KMS-11 (cell line): ENCODE measurements around the gene GNE.

Source experiments
- H2AFZ ChIP-seq: fragments of 200-600 bp; sonication (generic); 2 replicates; pipeline ENCODE4 v1.6.1; 2016; ENCODE audit warnings: antibody characterized with exemption, mixed run types, low read depth
- H3K27ac ChIP-seq: fragments of 200-600 bp; sonication (generic); 2 replicates; pipeline ENCODE4 v1.6.1; 2016; ENCODE audit warnings: mild to moderate bottlenecking, mixed run types
- H3K27me3 ChIP-seq: fragments of 200-600 bp; sonication (generic); 2 replicates; pipeline ENCODE4 v1.6.1; 2017; ENCODE audit warnings: mild to moderate bottlenecking, low read depth, mixed run types, moderate library complexity; ENCODE audit not compliant: insufficient read depth
- H3K36me3 ChIP-seq: fragments of 200-600 bp; sonication (generic); 2 replicates; pipeline ENCODE4 v1.6.1; 2017; ENCODE audit warnings: mild to moderate bottlenecking, mixed run types; ENCODE audit not compliant: insufficient read depth
- H3K4me1 ChIP-seq: fragments of 200-600 bp; sonication (generic); 2 replicates; pipeline ENCODE4 v1.6.1; 2016; ENCODE audit warnings: mild to moderate bottlenecking, low read depth, mixed run types; ENCODE audit not compliant: poor library complexity, severe bottlenecking
- H3K4me2 ChIP-seq: fragments of 200-600 bp; sonication (generic); 2 replicates; pipeline ENCODE4 v1.7.0; 2016; ENCODE audit warnings: mild to moderate bottlenecking, mixed run types
- H3K4me3 ChIP-seq: fragments of 200-600 bp; sonication (generic); IDR thresholded peaks from 2 replicates; pipeline ENCODE4 v1.6.1; 2017; ENCODE audit warnings: low read depth, low read length, mixed read lengths; ENCODE audit not compliant: insufficient read depth
- H3K79me2 ChIP-seq: fragments of 200-600 bp; sonication (generic); 2 replicates; pipeline ENCODE4 v1.6.1; 2016; ENCODE audit warnings: low read depth, mixed run types; ENCODE audit not compliant: insufficient read depth
- H3K9ac ChIP-seq: fragments of 200-600 bp; sonication (generic); 2 replicates; pipeline ENCODE4 v1.6.1; 2016; ENCODE audit warnings: mild to moderate bottlenecking, mixed run types
- H4K20me1 ChIP-seq: fragments of 200-600 bp; sonication (generic); 2 replicates; pipeline ENCODE4 v1.6.1; 2016; ENCODE audit warnings: mild to moderate bottlenecking, mixed run types; ENCODE audit not compliant: insufficient read depth
- TF ChIP-seq, protein P1 (sequence below): fragments of 200-600 bp; sonication (generic); conservative IDR thresholded peaks from 2 replicates; pipeline ENCODE4 v1.6.1; 2017; ENCODE audit warnings: low read depth, mild to moderate bottlenecking, antibody characterized with exemption, low read length, moderate library complexity, mixed read lengths

GNE gene

DNA sequence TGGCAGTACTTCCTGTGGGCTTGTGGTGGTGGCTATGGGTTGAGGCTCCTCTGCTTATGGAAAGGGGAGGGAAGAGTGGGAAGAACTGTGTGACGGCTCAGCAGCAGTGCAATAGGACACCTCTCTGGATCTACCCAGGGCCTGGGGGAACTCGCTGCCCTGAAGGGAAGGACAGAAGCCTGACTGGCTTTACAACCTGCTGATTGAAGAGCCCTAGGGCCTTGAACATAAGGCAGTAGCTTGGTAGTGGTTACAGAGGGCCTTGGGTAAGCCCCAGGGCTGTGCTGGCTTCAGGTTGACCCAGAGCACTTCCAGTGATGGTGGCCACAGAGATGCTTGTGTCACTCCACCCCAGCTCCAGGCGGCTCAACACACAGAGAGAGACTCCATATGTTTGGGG lies 83.5 kb downstream of the GNE start:
- H3K4me2 ChIP-seq: no peak overlapping the region
- no peaks in the 10 kb centered on the region for H3K4me1 ChIP-seq
- no peak overlapping the region for H2AFZ ChIP-seq
- H3K27ac ChIP-seq: no peak overlapping the region
- no peaks in the 10 kb centered on the region for H3K36me3 ChIP-seq
- no peaks in the 10 kb centered on the region for H3K27me3 ChIP-seq
- no peaks in the 10 kb centered on the region for H3K79me2 ChIP-seq
- TF ChIP-seq, protein P1, sequence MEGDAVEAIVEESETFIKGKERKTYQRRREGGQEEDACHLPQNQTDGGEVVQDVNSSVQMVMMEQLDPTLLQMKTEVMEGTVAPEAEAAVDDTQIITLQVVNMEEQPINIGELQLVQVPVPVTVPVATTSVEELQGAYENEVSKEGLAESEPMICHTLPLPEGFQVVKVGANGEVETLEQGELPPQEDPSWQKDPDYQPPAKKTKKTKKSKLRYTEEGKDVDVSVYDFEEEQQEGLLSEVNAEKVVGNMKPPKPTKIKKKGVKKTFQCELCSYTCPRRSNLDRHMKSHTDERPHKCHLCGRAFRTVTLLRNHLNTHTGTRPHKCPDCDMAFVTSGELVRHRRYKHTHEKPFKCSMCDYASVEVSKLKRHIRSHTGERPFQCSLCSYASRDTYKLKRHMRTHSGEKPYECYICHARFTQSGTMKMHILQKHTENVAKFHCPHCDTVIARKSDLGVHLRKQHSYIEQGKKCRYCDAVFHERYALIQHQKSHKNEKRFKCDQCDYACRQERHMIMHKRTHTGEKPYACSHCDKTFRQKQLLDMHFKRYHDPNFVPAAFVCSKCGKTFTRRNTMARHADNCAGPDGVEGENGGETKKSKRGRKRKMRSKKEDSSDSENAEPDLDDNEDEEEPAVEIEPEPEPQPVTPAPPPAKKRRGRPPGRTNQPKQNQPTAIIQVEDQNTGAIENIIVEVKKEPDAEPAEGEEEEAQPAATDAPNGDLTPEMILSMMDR: no peak
- no peaks in the 10 kb centered on the region for H4K20me1 ChIP-seq
- no peak overlapping the region for H3K4me3 ChIP-seq
- H3K9ac ChIP-seq: no peak overlapping the region

DNA sequence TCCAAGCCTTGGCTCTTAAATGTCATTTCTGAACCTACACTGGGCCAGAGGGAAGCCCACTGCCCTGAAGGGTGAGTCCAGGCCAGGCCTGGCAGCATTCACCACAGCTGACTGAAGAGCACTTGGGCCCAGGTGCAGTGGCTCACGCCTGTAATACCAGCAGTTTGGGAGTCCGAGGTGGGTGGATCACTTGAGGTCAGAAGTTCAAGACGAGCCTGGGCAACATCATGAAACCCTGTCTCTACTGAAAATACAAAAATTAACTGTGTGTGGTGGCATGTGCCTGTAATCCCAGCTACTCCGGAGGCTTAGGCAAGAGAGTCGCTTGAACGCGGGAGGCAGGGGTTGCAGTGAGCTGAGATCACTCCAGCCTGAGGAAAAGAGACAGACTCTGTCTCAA lies 84.0 kb downstream of the GNE start:
- H3K36me3 ChIP-seq: no peaks in the 10 kb centered on the region
- H3K4me1 ChIP-seq: no peaks in the 10 kb centered on the region
- no peak overlapping the region for H3K9ac ChIP-seq
- H3K79me2 ChIP-seq: no peaks in the 10 kb centered on the region
- no peak overlapping the region for H3K4me2 ChIP-seq
- TF ChIP-seq, protein P1: no peak
- H3K27ac ChIP-seq: no peak overlapping the region
- no peak overlapping the region for H3K4me3 ChIP-seq
- no peaks in the 10 kb centered on the region for H4K20me1 ChIP-seq
- no peak overlapping the region for H2AFZ ChIP-seq
- H3K27me3 ChIP-seq: no peaks in the 10 kb centered on the region

DNA sequence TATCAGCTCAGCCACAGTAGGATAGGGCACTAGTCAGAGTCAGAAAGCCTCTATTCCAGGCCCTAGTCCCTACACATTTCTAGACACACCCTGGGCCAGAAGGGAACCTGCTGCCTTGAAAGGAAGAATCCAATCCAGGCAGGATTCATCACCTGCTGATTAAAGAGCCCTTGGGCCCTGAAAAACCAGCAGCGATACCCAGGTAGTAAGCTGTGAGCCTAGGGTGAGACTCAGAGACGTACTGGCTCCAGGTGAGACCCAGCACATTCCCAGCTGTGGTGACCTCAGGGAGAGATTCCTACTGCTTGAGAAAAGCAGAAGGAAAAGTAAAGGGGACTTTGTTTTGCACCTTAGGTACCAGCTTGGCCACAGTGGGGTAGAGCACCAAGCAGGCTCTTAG lies 84.4 kb downstream of the GNE start:
- H3K4me2 ChIP-seq: no peak overlapping the region
- no peak overlapping the region for H3K9ac ChIP-seq
- H3K4me1 ChIP-seq: no peaks in the 10 kb centered on the region
- no peak overlapping the region for H3K4me3 ChIP-seq
- H3K79me2 ChIP-seq: no peaks in the 10 kb centered on the region
- no peaks in the 10 kb centered on the region for H4K20me1 ChIP-seq
- no peak overlapping the region for H2AFZ ChIP-seq
- H3K36me3 ChIP-seq: no peaks in the 10 kb centered on the region
- no peak overlapping the region for H3K27ac ChIP-seq
- H3K27me3 ChIP-seq: no peaks in the 10 kb centered on the region
- TF ChIP-seq, protein P1: no peak

DNA sequence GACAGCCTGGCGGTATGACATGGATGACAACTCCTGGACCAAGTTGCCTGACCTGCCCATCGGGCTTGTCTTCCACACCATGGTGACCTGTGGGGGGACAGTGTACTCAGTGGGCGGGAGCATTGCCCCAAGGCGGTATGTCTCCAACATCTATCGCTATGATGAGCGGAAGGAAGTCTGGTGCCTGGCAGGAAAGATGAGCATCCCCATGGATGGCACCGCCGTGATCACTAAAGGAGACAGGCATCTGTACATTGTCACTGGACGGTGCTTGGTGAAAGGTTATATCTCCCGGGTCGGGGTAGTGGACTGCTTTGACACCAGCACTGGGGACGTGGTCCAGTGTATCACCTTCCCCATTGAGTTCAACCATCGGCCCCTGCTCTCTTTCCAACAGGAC lies 87.7 kb downstream of the GNE start:
- Histone ChIP-seq H3K4me2 (no peak overlapping the region), H3K4me1 (no peaks in the 10 kb centered on the region), H3K4me3 (no peak overlapping the region), H3K36me3 (no peaks in the 10 kb centered on the region), H4K20me1 (no peaks in the 10 kb centered on the region), H3K79me2 (no peaks in the 10 kb centered on the region), H3K27me3 (no peaks in the 10 kb centered on the region), H3K9ac (no peak overlapping the region), H2AFZ (no peak overlapping the region), H3K27ac (no peak overlapping the region)
- TF ChIP-seq, protein P1: no peak

DNA sequence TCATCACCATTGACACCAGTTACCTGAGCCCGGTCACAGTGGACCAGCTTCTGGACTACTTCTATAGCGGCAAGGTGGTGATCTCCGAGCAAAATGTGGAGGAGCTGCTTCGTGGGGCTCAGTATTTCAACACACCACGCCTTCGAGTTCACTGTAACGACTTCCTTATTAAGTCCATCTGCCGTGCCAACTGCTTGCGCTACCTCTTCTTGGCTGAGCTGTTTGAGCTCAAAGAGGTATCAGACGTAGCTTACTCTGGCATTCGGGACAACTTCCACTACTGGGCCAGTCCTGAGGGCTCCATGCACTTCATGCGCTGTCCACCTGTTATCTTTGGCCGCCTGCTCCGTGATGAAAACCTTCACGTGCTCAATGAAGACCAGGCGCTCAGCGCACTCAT lies 88.5 kb downstream of the GNE start:
- H3K36me3 ChIP-seq: no peaks in the 10 kb centered on the region
- H3K27me3 ChIP-seq: no peaks in the 10 kb centered on the region
- no peak overlapping the region for H3K4me3 ChIP-seq
- no peak overlapping the region for H2AFZ ChIP-seq
- no peaks in the 10 kb centered on the region for H3K79me2 ChIP-seq
- no peaks in the 10 kb centered on the region for H3K4me1 ChIP-seq
- H4K20me1 ChIP-seq: no peaks in the 10 kb centered on the region
- H3K9ac ChIP-seq: no peak overlapping the region
- no peak overlapping the region for H3K27ac ChIP-seq
- no peak overlapping the region for H3K4me2 ChIP-seq
- TF ChIP-seq, protein P1: no peak
